ENCODE measurements around the gene ROR1.

DNA sequence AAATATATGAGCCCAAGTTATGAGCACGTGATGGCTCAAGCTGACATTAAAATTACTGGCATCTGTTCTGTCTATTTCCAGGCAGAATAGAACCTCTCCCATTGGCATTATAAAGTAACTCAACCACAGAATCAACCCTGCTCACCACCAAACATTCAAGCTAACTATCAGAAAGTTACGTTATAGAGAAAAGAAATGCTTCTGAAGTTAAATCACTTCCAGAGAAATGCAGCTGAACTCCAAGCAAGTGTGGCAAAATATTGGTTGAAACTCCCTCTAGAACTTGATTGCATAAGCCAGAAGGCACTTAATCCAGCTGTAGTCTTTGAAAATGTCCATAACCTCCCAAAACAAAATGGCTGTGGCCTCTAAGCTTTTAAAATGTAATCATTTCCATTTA is 393.4 kb downstream of the ROR1 start:
- no peak for TF ChIP-seq CTCF (IDR thresholded peaks at IDR 0.05)
- TF ChIP-seq EZH2 (IDR thresholded peaks at IDR 0.05): no peak

All from neural progenitor cell (in vitro differentiated cells).